SH-SY5Y (cell line): ENCODE data around the gene CCNJL.
A peak's percentile ranks its signal among the peaks of the same experiment; 100 is the strongest.

ENCODE experiments used
- GATA2 ChIP-seq: IDR thresholded peaks from 2 replicates; pipeline ENCODE4 v1.6.1; 2011; ENCODE audit warnings: mild to moderate bottlenecking, low read depth, low read length
- GATA3 ChIP-seq: IDR thresholded peaks from 2 replicates; pipeline ENCODE4 v1.6.1; 2011; ENCODE audit warnings: low read depth, mild to moderate bottlenecking, low read length, moderate library complexity

- TF ChIP-seq GATA3 (no peak), GATA2 (peak; percentile 72)
These were observed 50.0 kb downstream of the CCNJL start for GRCh38 chr5:160262151-160263074.
